Activated CD8-positive, alpha-beta T cell treated with anti-CD3 and anti-CD28 coated beads, Interleukin-2, amount 10 ng/mL, durations not matched to agents 7 days and 5 days (primary cell): Measurements from ENCODE around the gene CADPS. TPM values are rescaled to one million over a fixed set of nuclear protein-coding genes. Genes with fewer than 3 reads are reported as not detected.

Experiments used
- ATAC-seq: fragments of 150-1000 bp; cut with Tn5 transposase; one replicate; pipeline ENCODE4 v1.10.0; 2021; ENCODE audit warnings: moderate library complexity
- CTCF ChIA-PET: fragments of 350-600 bp; sonication (Branson Sonifier 250); formaldehyde crosslinking; loops from one replicate; lab custom pipeline; 2021; ENCODE audit warnings: antibody characterized with exemption; lab: Charles Lee
- POLR2A ChIA-PET: fragments of 350-600 bp; sonication (Branson Sonifier 250); formaldehyde crosslinking; loops from one replicate; lab custom pipeline; 2021; ENCODE audit warnings: antibody characterized with exemption; lab: Charles Lee
- DNase-seq: peaks from one replicate; pipeline ENCODE4 v3.0.0-alpha.2; 2020
- H3K27ac Mint-ChIP-seq: one replicate; pipeline ENCODE4 v1.8.0; 2021; ENCODE audit warnings: mild to moderate bottlenecking, mixed read lengths
- H3K27me3 Mint-ChIP-seq: one replicate; pipeline ENCODE4 v1.8.0; 2021; ENCODE audit warnings: low read depth, mixed read lengths
- H3K36me3 Mint-ChIP-seq: one replicate; pipeline ENCODE4 v1.8.0; 2021; ENCODE audit warnings: low read depth, mixed read lengths
- H3K4me1 Mint-ChIP-seq: one replicate; pipeline ENCODE4 v1.8.0; 2021; ENCODE audit warnings: low read depth, mixed read lengths
- H3K4me3 Mint-ChIP-seq: one replicate; pipeline ENCODE4 v1.8.0; 2021; ENCODE audit warnings: mild to moderate bottlenecking, mixed read lengths
- H3K9me3 Mint-ChIP-seq: one replicate; pipeline ENCODE4 v1.8.0; 2022; ENCODE audit warnings: mixed read lengths; ENCODE audit not compliant: insufficient read depth
- total RNA-seq, 2 experiments: library from RNA; stranded (reverse); gene quantifications; one replicate each; pipeline ENCODE4 v1.2.3, GENCODE V29; 2021

The CADPS gene
- total RNA-seq, 2 experiments from 2014 or later = not detected

GRCh38 chr3:62863648-62864047 lies 11.6 kb downstream of the CADPS start:
- no peak overlapping the region for H3K27ac Mint-ChIP-seq
- H3K36me3 Mint-ChIP-seq = no peaks in the 10 kb centered on the region
- DNase-seq = no peak
- ChIA-PET POLR2A (no interaction called here), CTCF (no interaction called here)
- H3K27me3 Mint-ChIP-seq = no peaks in the 10 kb centered on the region
- no peak overlapping the region for H3K4me3 Mint-ChIP-seq
- no peak for ATAC-seq
- no peaks in the 10 kb centered on the region for H3K4me1 Mint-ChIP-seq
- peaks cover 3% of the 10 kb centered on the region for H3K9me3 Mint-ChIP-seq

- no peaks in the 10 kb centered on the region for H3K27me3 Mint-ChIP-seq
- H3K4me3 Mint-ChIP-seq = no peak overlapping the region
- no peak for ATAC-seq
- ChIA-PET POLR2A (no interaction called here), CTCF (no interaction called here)
- no peaks in the 10 kb centered on the region for H3K4me1 Mint-ChIP-seq
- H3K9me3 Mint-ChIP-seq = peaks cover 3% of the 10 kb centered on the region
- no peak for DNase-seq
- no peaks in the 10 kb centered on the region for H3K36me3 Mint-ChIP-seq
- no peak overlapping the region for H3K27ac Mint-ChIP-seq
Measured at GRCh38 chr3:62859203-62859791, 15.9 kb downstream of the CADPS start.

- no peaks in the 10 kb centered on the region for H3K27me3 Mint-ChIP-seq
- H3K4me3 Mint-ChIP-seq = no peak overlapping the region
- no peak for ATAC-seq
- ChIA-PET CTCF (no interaction called here), POLR2A (no interaction called here)
- H3K36me3 Mint-ChIP-seq = no peaks in the 10 kb centered on the region
- H3K9me3 Mint-ChIP-seq = no peaks in the 10 kb centered on the region
- H3K27ac Mint-ChIP-seq = no peak overlapping the region
- H3K4me1 Mint-ChIP-seq = no peaks in the 10 kb centered on the region
- DNase-seq = no peak
Measured at GRCh38 chr3:62845996-62846395, 29.2 kb downstream of the CADPS start.

GRCh38 chr3:62843508-62843907 lies 31.7 kb downstream of the CADPS start:
- Mint-ChIP-seq H3K9me3 (no peaks in the 10 kb centered on the region), H3K27me3 (no peaks in the 10 kb centered on the region), H3K4me1 (no peaks in the 10 kb centered on the region), H3K27ac (no peak overlapping the region), H3K4me3 (no peak overlapping the region), H3K36me3 (no peaks in the 10 kb centered on the region)
- ChIA-PET POLR2A (no interaction called here), CTCF (no interaction called here)
- no peak for DNase-seq
- no peak for ATAC-seq

- Mint-ChIP-seq H3K4me3 (no peak overlapping the region), H3K36me3 (no peaks in the 10 kb centered on the region), H3K4me1 (no peaks in the 10 kb centered on the region), H3K27ac (no peak overlapping the region), H3K27me3 (no peaks in the 10 kb centered on the region), H3K9me3 (no peaks in the 10 kb centered on the region)
- ChIA-PET CTCF (no interaction called here), POLR2A (no interaction called here)
- ATAC-seq (no peak), DNase-seq (no peak)
Measured at GRCh38 chr3:62839748-62840147, 35.5 kb downstream of the CADPS start.

GRCh38 chr3:62837145-62837787 lies 38.0 kb downstream of the CADPS start:
- H3K4me3 Mint-ChIP-seq = no peak overlapping the region
- no peaks in the 10 kb centered on the region for H3K36me3 Mint-ChIP-seq
- no peak for DNase-seq
- no peaks in the 10 kb centered on the region for H3K27me3 Mint-ChIP-seq
- no peaks in the 10 kb centered on the region for H3K9me3 Mint-ChIP-seq
- ATAC-seq = no peak
- H3K27ac Mint-ChIP-seq = no peak overlapping the region
- POLR2A ChIA-PET = no interaction called here
- H3K4me1 Mint-ChIP-seq = no peaks in the 10 kb centered on the region
- CTCF ChIA-PET = no interaction called here

GRCh38 chr3:62835554-62836236 lies 39.5 kb downstream of the CADPS start:
- ATAC-seq (no peak), DNase-seq (no peak)
- ChIA-PET CTCF (no interaction called here), POLR2A (no interaction called here)
- no peaks in the 10 kb centered on the region for H3K36me3 Mint-ChIP-seq
- no peaks in the 10 kb centered on the region for H3K27me3 Mint-ChIP-seq
- H3K27ac Mint-ChIP-seq = no peak overlapping the region
- no peaks in the 10 kb centered on the region for H3K9me3 Mint-ChIP-seq
- H3K4me1 Mint-ChIP-seq = no peaks in the 10 kb centered on the region
- no peak overlapping the region for H3K4me3 Mint-ChIP-seq

GRCh38 chr3:62833538-62833937 lies 41.7 kb downstream of the CADPS start:
- no peak for ATAC-seq
- H3K4me1 Mint-ChIP-seq = no peaks in the 10 kb centered on the region
- no peaks in the 10 kb centered on the region for H3K27me3 Mint-ChIP-seq
- ChIA-PET CTCF (no interaction called here), POLR2A (no interaction called here)
- H3K27ac Mint-ChIP-seq = no peak overlapping the region
- H3K4me3 Mint-ChIP-seq = no peak overlapping the region
- no peak for DNase-seq
- no peaks in the 10 kb centered on the region for H3K9me3 Mint-ChIP-seq
- H3K36me3 Mint-ChIP-seq = no peaks in the 10 kb centered on the region

- Mint-ChIP-seq H3K27ac (no peak overlapping the region), H3K9me3 (no peaks in the 10 kb centered on the region), H3K4me1 (no peaks in the 10 kb centered on the region), H3K27me3 (no peaks in the 10 kb centered on the region), H3K4me3 (no peak overlapping the region), H3K36me3 (no peaks in the 10 kb centered on the region)
- ATAC-seq (no peak), DNase-seq (no peak)
- ChIA-PET CTCF (no interaction called here), POLR2A (no interaction called here)
Measured at GRCh38 chr3:62832553-62832952, 42.7 kb downstream of the CADPS start.

- Mint-ChIP-seq H3K4me1 (no peaks in the 10 kb centered on the region), H3K4me3 (no peak overlapping the region), H3K27me3 (no peaks in the 10 kb centered on the region), H3K27ac (no peak overlapping the region), H3K9me3 (no peaks in the 10 kb centered on the region), H3K36me3 (no peaks in the 10 kb centered on the region)
- CTCF ChIA-PET = no interaction called here
- no peak for DNase-seq
- POLR2A ChIA-PET = no interaction called here
- ATAC-seq = no peak
Measured at GRCh38 chr3:62830727-62831322, 44.4 kb downstream of the CADPS start.

- Mint-ChIP-seq H3K9me3 (no peaks in the 10 kb centered on the region), H3K4me1 (no peaks in the 10 kb centered on the region), H3K27me3 (no peaks in the 10 kb centered on the region), H3K27ac (no peak overlapping the region), H3K4me3 (no peak overlapping the region), H3K36me3 (no peaks in the 10 kb centered on the region)
- no peak for ATAC-seq
- no peak for DNase-seq
- POLR2A ChIA-PET = no interaction called here
- CTCF ChIA-PET = no interaction called here
Measured at GRCh38 chr3:62827550-62827949, 47.7 kb downstream of the CADPS start.

GRCh38 chr3:62824965-62825592 lies 50.1 kb downstream of the CADPS start:
- ChIA-PET CTCF (no interaction called here), POLR2A (no interaction called here)
- H3K4me3 Mint-ChIP-seq = no peak overlapping the region
- H3K27ac Mint-ChIP-seq = no peak overlapping the region
- H3K4me1 Mint-ChIP-seq = no peaks in the 10 kb centered on the region
- no peaks in the 10 kb centered on the region for H3K36me3 Mint-ChIP-seq
- no peak for ATAC-seq
- H3K27me3 Mint-ChIP-seq = no peaks in the 10 kb centered on the region
- DNase-seq = no peak
- H3K9me3 Mint-ChIP-seq = no peaks in the 10 kb centered on the region
